Lower leg skin (tissue), 4 donors: ENCODE data around the gene KCNE5. TPM values are rescaled to one million over a fixed set of nuclear protein-coding genes. Genes with fewer than 3 reads are reported as not detected.
"Not testable (repeated sequence)": the region's sequence is repeated elsewhere in the genome, so short reads cannot be mapped to it uniquely, and the experiment has no call there.

Source experiments
- DNase-seq, 2 donors: peaks; one replicate each; pipeline ENCODE4 v3.0.0-alpha.2; 2019; ENCODE audit warnings: low spot score in 2 of 2
- H3K4me3 ChIP-seq: fragments of 200-600 bp; sonication (generic); 2 replicates; pipeline ENCODE4 v1.5.1; 2017; ENCODE audit warnings: mild to moderate bottlenecking, low read depth; ENCODE audit not compliant: poor library complexity, severe bottlenecking
- POLR2A ChIP-seq, 2 donors: fragments of 450-650 bp; IDR thresholded peaks; one replicate each; pipeline ENCODE4 v1.6.1; 2016 to 2017; ENCODE audit warnings: antibody characterized with exemption in 2 of 2, mild to moderate bottlenecking in 1 of 2, moderate library complexity in 1 of 2
- WGBS, 2 donors: methylation state at CpG; one replicate each; pipeline ENCODE4 v1.1.5; 2018; 5-methylcytosine and 5-hydroxymethylcytosine counted together
- intact Hi-C: fragments of 100-400 bp; cut with DNase I; formaldehyde crosslinking; loops from one replicate; pipeline ENCODE4 v1.15.0; 2023; ENCODE audit warnings: low total_unique reads
- total RNA-seq, 4 donors: library from RNA; depleted of rRNA; stranded (reverse); fragments of >200 nt; gene quantifications; one replicate each; pipeline ENCODE4 v1.1.0, GENCODE V29; 2016
- TF ChIP-seq, protein P1 (sequence below), 3 donors: fragments of 450-650 bp; IDR thresholded peaks; one replicate each; pipeline ENCODE4 v1.5.1; 2016; ENCODE audit warnings: antibody characterized with exemption in 3 of 3, mild to moderate bottlenecking in 3 of 3, moderate library complexity in 2 of 3

The KCNE5 gene
- total RNA-seq, 4 donors from 2014 or later: 0.32 to 0.36 TPM; not detected in 2

DNA sequence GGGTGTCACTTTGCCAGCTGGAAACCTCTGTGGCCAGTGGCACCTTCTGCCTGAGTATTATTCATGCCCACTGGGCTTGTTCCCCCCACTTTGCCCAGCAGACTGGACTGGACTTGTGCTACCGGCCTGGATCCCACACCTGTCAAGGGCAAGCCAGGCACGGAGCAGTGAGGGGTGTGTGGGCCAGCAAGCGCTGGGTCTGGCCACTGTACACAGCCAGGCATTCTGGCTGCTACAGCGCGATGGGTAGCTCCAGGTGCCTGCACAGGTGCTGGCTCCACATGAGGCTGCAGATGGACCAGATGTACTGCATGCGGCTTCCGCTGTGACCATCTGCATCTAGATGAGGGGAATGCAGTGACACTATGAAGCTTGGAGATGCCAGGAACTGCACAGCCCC, 39.5 kb downstream of the KCNE5 start:
- WGBS, 2 donors: 67 to 100% methylated on average over 1 to 2 of the region's 7 CpGs
- TF ChIP-seq, protein P1, sequence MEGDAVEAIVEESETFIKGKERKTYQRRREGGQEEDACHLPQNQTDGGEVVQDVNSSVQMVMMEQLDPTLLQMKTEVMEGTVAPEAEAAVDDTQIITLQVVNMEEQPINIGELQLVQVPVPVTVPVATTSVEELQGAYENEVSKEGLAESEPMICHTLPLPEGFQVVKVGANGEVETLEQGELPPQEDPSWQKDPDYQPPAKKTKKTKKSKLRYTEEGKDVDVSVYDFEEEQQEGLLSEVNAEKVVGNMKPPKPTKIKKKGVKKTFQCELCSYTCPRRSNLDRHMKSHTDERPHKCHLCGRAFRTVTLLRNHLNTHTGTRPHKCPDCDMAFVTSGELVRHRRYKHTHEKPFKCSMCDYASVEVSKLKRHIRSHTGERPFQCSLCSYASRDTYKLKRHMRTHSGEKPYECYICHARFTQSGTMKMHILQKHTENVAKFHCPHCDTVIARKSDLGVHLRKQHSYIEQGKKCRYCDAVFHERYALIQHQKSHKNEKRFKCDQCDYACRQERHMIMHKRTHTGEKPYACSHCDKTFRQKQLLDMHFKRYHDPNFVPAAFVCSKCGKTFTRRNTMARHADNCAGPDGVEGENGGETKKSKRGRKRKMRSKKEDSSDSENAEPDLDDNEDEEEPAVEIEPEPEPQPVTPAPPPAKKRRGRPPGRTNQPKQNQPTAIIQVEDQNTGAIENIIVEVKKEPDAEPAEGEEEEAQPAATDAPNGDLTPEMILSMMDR (IDR thresholded peaks at IDR 0.05): no peak
- no peak for TF ChIP-seq POLR2A (IDR thresholded peaks at IDR 0.05)
- intact Hi-C loops: no loop called here
- no peak overlapping the region for H3K4me3 ChIP-seq
- DNase-seq: no peak

DNA sequence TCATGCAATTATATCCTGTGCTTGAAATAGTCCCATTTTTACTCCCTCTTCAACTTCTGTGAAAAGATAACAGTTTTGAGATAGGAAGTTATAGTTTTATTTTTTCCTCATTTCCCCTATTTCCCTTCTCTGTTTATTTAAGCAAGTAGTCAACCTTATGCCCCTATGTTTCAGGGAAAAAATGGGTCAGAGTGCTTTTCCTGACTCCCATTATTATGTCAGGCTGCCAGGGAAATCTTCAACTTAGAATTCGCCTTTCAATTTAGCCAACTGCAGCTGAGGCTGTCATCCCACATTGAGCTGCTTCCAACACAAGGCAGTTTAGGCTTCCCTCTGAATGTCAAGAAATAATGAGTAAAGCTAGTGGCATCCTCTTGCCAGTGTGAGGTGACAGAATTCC, 46.1 kb downstream of the KCNE5 start:
- WGBS, 2 donors: 67 to 70% methylated on average over 1 of the region's 1 CpG
- intact Hi-C loops: no loop called here

DNA sequence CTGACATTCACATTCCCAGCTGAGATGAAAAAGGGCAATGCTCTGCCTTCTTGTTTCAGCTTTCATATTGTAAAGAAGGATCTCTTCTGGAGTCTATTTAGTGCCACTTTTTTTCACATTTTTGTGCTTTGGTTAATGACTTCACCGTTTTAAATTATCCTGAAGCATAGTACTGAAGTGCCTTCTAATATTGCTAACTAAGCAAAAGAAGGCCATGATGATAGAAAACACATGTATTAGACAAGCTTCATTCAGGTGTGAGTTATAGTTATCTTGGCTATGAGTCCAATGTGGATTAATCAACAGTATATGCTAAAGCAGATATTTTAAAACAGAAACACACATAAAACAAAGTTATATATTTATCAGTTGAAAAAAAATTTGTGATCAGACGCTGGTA, 47.9 kb downstream of the KCNE5 start:
- DNase-seq: no peak
- WGBS, 2 donors: 63 to 83% methylated on average over 2 of the region's 2 CpGs
- TF ChIP-seq, protein P1 (IDR thresholded peaks at IDR 0.05): no peak
- TF ChIP-seq POLR2A (IDR thresholded peaks at IDR 0.05): no peak
- H3K4me3 ChIP-seq: no peak overlapping the region
- intact Hi-C loops: no loop called here

More for the DNA sequence above, 46.1 kb downstream of the KCNE5 start:
- H3K4me3 ChIP-seq: no peak overlapping the region
- no peak for DNase-seq
- no peak for TF ChIP-seq POLR2A (IDR thresholded peaks at IDR 0.05)
- TF ChIP-seq, protein P1 (IDR thresholded peaks at IDR 0.05): no peak

DNA sequence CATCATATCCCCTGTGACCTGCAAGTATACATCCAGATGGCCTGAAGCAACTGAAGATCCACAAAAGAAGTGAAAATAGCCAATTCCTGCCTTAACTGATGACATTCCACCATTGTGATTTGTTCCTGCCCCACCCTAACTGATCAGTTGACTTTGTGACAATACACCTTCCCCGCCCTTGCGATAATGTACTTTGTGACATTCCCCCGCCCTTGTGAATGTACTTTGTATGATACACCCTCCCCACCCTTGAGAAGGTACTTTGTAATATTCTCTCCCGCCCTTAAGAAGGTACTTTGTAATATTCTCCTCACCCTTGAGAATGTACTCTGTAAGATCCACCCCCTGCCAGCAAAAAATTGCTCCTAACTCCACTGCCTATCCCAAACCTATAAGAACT, 48.9 kb downstream of the KCNE5 start:
- intact Hi-C loops, H3K4me3 ChIP-seq, DNase-seq: not testable (repeated sequence)
- 69 to 74% methylated on average over 4 of the region's 4 CpGs for WGBS, 2 donors

Other genes with a start within 250 kb of the KCNE5 start
- not detected for gene GUCY2F, start 143.1 kb downstream of the KCNE5 start, total RNA-seq
- gene NXT2, start 88.3 kb downstream of the KCNE5 start, total RNA-seq: 10 to 100 TPM in 3 of 4 donors, 1 to 10 TPM in 1; 6.6 to 16.2 (median 12.8) TPM
- 10 to 100 TPM; 25.5 to 53.5 (median 47.0) TPM for gene ACSL4, start 108.1 kb upstream of the KCNE5 start, total RNA-seq